ENCODE data around the gene RNF180. TPM values are rescaled to one million over a fixed set of nuclear protein-coding genes. Genes with fewer than 3 reads are reported as not detected.

RNF180 gene
- total RNA-seq, 2 experiments from 2014 or later, result not detected

DNA sequence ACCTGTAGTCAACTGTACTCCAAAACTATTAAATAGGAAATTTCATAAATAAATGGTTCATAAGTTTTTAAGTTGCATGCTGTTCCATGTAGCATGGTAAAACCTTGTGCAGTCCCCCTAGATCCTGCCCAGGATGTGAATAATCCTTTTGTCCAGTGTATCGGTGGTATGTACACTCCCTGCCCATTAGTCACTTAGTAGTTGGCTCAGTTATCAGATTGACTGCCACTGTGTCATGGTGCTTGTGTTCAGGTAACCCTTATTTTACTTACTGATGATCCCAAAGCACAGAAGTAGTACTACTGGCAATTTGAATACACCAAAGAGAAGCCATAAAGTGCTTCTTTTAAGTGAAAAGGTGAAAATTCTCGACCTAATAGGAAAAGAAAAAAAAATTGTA, 134.2 kb downstream of the RNF180 start:
- Mint-ChIP-seq H3K4me1 (ENCODE audit: low read depth) (no peaks in the 10 kb centered on the region), H3K27ac (no peak overlapping the region), H3K9me3 (no peaks in the 10 kb centered on the region), H3K27me3 (no peaks in the 10 kb centered on the region), H3K36me3 (ENCODE audit: low read depth) (no peaks in the 10 kb centered on the region), H3K4me3 (no peak overlapping the region)
- TF ChIP-seq, protein P1, sequence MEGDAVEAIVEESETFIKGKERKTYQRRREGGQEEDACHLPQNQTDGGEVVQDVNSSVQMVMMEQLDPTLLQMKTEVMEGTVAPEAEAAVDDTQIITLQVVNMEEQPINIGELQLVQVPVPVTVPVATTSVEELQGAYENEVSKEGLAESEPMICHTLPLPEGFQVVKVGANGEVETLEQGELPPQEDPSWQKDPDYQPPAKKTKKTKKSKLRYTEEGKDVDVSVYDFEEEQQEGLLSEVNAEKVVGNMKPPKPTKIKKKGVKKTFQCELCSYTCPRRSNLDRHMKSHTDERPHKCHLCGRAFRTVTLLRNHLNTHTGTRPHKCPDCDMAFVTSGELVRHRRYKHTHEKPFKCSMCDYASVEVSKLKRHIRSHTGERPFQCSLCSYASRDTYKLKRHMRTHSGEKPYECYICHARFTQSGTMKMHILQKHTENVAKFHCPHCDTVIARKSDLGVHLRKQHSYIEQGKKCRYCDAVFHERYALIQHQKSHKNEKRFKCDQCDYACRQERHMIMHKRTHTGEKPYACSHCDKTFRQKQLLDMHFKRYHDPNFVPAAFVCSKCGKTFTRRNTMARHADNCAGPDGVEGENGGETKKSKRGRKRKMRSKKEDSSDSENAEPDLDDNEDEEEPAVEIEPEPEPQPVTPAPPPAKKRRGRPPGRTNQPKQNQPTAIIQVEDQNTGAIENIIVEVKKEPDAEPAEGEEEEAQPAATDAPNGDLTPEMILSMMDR (IDR thresholded peaks at IDR 0.05), result no peak
- Histone ChIP-seq H3K4me1 (ENCODE audit: insufficient read depth, low read length) (no peaks in the 10 kb centered on the region), H3K27me3 (ENCODE audit: control insufficient read depth in 1 of 2, insufficient read depth in 2 of 2, low read length in 2 of 2) (no peaks in the 10 kb centered on the region), H3K36me3 (ENCODE audit: insufficient read depth, low read length) (no peaks in the 10 kb centered on the region), H3K4me3 (ENCODE audit: low read length) (no peak overlapping the region), H3K9me3 (ENCODE audit: control insufficient read depth in 1 of 2, insufficient read depth in 1 of 2, low read length in 2 of 2) (no peaks in the 10 kb centered on the region), H3K27ac (ENCODE audit: low read depth in 1 of 2, low read length in 2 of 2) (no peak overlapping the region)
- intact Hi-C loops (cut with DNase I, micrococcal nuclease), result no loop called here
- POLR2A ChIA-PET, result no interaction called here
- ATAC-seq (ENCODE audit: poor library complexity), result no peak
- CTCF ChIA-PET, result no interaction called here
- DNase-seq, result no peak

DNA sequence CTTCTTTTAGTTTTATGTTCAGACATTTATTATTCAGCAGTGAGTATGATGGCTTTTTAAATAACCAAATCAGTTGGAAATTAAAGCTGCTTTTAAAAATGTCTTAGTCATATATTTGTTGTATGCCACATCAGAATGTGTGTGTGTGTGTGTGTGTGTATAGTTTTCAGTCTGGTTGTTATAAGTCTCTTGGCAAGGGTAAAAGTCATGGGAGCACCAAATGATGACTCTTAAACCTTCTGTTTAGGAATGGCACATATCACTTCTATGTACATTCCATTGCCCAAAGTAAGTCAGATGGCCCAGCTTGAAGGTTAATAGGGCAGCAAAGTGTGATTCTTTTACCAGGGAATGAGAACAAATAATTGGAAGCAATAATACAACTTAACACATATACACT, 135.9 kb downstream of the RNF180 start:
- Mint-ChIP-seq H3K27ac (no peak overlapping the region), H3K36me3 (ENCODE audit: low read depth) (no peaks in the 10 kb centered on the region), H3K4me3 (no peak overlapping the region), H3K4me1 (ENCODE audit: low read depth) (no peaks in the 10 kb centered on the region), H3K27me3 (no peaks in the 10 kb centered on the region), H3K9me3 (no peaks in the 10 kb centered on the region)
- Histone ChIP-seq H3K27ac (ENCODE audit: low read depth in 1 of 2, low read length in 2 of 2) (no peak overlapping the region), H3K4me3 (ENCODE audit: low read length) (no peak overlapping the region), H3K27me3 (ENCODE audit: control insufficient read depth in 1 of 2, insufficient read depth in 2 of 2, low read length in 2 of 2) (no peaks in the 10 kb centered on the region), H3K4me1 (ENCODE audit: insufficient read depth, low read length) (no peaks in the 10 kb centered on the region), H3K36me3 (ENCODE audit: insufficient read depth, low read length) (no peaks in the 10 kb centered on the region), H3K9me3 (ENCODE audit: control insufficient read depth in 1 of 2, insufficient read depth in 1 of 2, low read length in 2 of 2) (no peaks in the 10 kb centered on the region)
- no peak for DNase-seq
- CTCF ChIA-PET, result no interaction called here
- TF ChIP-seq, protein P1 (IDR thresholded peaks at IDR 0.05), result no peak
- POLR2A ChIA-PET, result no interaction called here
- ATAC-seq (ENCODE audit: poor library complexity), result no peak
- intact Hi-C loops (cut with DNase I, micrococcal nuclease), result no loop called here

DNA sequence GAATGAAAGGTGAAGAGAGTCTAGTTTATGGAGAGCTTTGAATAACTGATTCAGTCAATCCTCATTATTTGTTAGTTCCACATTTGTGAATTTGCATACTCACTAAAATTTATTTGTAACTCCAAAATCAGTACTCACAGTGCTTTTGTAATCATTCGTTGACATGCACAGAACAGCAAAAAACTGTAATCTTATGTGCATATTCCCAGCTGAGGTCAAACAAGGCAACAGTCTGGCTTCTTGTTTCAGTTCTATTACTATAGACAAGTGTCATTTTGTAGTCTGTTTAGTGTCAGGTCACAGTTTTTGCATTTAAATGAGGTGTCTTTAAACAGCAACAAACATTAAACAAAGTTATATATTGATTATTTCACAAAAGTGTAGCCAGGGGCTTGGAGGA, 142.5 kb downstream of the RNF180 start:
- Mint-ChIP-seq H3K27me3 (no peaks in the 10 kb centered on the region), H3K9me3 (no peaks in the 10 kb centered on the region), H3K36me3 (ENCODE audit: low read depth) (no peaks in the 10 kb centered on the region), H3K4me1 (ENCODE audit: low read depth) (no peaks in the 10 kb centered on the region), H3K4me3 (no peak overlapping the region), H3K27ac (no peak overlapping the region)
- intact Hi-C loops (cut with DNase I, micrococcal nuclease), result no loop called here
- Histone ChIP-seq H3K4me3 (ENCODE audit: low read length) (no peak overlapping the region), H3K27ac (ENCODE audit: low read depth in 1 of 2, low read length in 2 of 2) (no peak overlapping the region), H3K27me3 (ENCODE audit: control insufficient read depth in 1 of 2, insufficient read depth in 2 of 2, low read length in 2 of 2) (no peaks in the 10 kb centered on the region), H3K36me3 (ENCODE audit: insufficient read depth, low read length) (no peaks in the 10 kb centered on the region), H3K9me3 (ENCODE audit: control insufficient read depth in 1 of 2, insufficient read depth in 1 of 2, low read length in 2 of 2) (no peaks in the 10 kb centered on the region), H3K4me1 (ENCODE audit: insufficient read depth, low read length) (no peaks in the 10 kb centered on the region)
- DNase-seq, result no peak
- POLR2A ChIA-PET, result no interaction called here
- CTCF ChIA-PET, result no interaction called here
- no peak for ATAC-seq (ENCODE audit: poor library complexity)
- TF ChIP-seq, protein P1 (IDR thresholded peaks at IDR 0.05), result no peak

Data from CD4-positive, alpha-beta T cell (primary cell).